Inflammatory macrophage treated with lipopolysaccharide for 4 hours (primary cell): ENCODE results near the gene DNMT3B.
"Not testable (repeated sequence)": the region's sequence is repeated elsewhere in the genome, so short reads cannot be mapped to it uniquely, and the experiment has no call there.

Source experiments
- DNase-seq: peaks from one replicate; pipeline ENCODE4 v3.0.0-alpha.2; 2020

DNMT3B gene

GRCh38 chr20:32792316-32792715 lies 30.1 kb downstream of the DNMT3B start:
- DNase-seq = no peak

DNA sequence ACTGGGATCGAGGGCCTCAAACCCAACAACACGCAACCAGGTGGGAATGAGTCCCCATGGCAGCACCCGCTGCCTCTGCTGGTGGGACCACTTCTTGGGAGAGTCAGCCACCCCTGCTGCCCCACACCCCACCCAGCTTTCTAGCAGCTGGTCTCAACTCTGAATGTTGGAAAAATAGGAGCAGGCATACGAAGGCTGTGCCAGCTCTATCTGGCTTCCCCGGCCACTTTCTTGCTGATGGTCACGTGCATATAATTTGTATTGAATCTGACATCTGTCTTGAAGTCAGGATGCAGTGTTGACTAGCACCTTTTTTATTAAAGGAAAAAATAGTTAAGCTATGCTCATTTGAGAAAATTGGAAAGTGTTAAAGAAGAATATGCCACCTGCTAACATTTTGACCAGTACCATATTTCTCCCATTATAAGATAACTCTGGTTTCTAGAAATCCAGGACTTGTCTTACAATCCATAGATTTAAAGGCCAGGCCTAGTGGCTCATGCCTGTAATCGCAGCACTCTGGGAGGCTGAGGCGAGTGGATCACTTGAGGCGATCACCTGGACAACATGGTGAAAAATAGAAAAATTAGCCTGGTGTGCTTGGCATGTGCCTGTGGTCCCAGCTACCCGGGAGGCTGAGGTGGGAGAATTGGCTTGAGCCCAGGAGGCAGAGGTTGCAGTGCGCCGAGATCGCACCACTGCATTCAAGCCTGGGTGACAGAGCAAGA lies 30.7 kb downstream of the DNMT3B start:
- DNase-seq = no peak

GRCh38 chr20:32796383-32796948 lies 34.3 kb downstream of the DNMT3B start:
- DNase-seq = no peak

DNA sequence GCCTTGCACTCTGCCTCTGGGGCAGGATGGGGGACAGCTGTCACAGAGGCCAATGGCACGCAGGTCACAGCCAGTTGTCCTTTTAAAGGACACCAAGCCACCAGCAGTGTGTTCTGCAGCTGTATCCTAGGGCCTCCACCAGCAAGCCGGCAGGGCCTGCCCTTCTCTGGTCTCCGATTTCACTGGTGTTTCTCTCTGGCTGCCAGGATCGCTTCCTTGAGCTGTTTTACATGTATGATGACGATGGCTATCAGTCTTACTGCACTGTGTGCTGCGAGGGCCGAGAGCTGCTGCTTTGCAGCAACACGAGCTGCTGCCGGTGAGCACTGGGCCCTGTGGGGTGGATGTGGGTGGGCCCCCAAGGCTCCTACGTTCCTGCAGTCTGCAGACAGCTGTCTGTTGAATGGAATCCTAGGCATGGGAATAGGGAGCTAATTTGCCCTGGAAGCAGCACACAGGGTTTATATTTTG lies 34.8 kb downstream of the DNMT3B start:
- DNase-seq = no peak

DNA sequence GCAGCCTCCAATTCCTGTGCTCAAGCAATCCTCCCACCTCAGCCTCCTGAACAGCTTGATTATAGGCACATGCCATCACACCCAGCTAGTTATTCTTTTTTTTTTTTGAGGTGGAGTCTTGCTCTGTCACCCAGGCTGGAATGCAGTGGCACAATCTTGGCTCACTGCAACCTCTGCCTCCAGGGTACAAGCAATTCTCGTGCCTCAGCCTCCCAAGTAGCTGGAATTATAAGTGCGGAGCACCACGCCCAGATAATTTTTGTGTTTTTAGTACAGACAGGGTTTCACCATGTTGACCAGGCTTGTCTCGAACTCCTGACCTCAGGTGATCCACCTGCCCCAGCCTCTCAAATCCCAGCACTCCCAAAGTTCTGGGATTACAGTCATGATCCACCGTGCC lies 35.4 kb downstream of the DNMT3B start:
- not testable (repeated sequence) for DNase-seq

DNA sequence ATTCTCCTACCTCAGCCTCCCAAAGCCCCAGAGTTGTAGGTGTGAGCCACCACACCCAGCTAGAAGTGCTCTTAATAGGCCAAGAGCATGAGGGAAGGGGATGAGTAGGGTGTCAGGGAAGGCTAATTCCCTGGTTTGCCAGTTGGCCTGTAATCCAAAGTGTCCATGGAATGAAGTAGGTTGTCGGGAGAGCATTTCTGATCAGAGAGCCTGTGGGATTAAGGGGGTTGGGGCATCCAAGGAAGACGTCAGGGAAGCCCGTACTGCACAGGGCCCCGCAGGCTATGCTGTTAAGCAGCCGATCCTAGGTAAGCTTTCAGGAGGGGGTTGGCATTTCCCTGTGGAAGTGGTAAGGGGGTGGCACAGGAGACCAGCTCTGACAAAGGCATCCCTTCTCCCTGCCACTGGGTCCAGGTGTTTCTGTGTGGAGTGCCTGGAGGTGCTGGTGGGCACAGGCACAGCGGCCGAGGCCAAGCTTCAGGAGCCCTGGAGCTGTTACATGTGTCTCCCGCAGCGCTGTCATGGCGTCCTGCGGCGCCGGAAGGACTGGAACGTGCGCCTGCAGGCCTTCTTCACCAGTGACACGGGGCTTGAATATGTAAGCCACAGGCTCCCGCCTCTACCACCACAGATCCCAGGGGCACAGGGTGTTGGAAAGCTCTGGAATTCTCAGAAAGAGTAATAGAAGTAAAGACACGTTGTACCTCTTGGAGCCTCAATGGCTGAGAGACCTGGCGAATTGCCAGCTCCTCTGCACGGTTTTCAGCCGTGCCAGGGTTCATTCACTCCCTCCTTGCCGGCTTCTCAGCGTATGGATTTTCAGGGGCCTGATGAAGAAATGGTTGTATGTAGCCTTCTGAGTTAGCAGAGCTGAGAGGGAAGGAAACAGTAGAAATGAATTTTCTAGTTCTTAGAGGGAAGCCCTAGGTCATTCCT lies 36.1 kb downstream of the DNMT3B start:
- DNase-seq = no peak

DNA sequence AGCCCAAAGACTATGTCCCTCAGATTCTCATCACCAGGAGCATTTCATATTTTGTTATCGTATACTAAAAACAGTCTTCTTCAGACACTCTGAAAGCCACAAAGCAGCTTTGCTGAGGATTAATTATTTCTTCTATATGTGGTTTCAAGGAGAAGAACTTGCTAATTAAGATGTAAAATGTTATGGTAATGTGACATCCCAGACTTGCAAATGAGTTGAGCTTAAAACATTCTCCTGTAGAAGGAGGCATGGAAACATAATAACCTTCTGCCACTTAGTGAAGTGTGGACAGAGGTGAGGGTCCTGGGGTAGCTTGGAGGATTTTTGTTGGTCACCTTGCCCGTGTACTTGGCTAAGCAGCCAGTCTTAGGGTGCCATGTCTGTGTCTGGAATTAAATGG lies 40.9 kb downstream of the DNMT3B start:
- DNase-seq = no peak

GRCh38 chr20:32804022-32804715 lies 42.0 kb downstream of the DNMT3B start:
- DNase-seq = no peak

GRCh38 chr20:32804817-32805216 lies 42.6 kb downstream of the DNMT3B start:
- no peak for DNase-seq

DNA sequence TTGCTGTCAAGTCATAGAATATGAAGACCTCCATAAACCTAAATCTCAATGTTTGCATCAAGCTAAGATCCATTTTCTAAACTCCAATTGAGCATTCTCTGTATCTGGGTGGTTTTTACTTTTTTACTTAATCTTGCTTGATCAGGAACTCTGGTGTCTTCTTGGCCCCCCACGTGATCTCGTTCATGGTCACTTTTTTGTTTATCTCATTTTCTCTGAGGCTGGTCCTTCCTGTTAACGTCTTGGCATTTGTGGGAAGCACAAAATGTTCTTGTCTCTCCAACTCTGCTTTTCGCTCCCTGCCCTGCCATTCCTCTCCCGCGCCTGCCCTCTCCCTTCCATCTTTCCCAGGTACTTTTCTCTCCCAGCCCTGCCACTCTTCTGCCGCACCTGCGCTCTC lies 43.5 kb downstream of the DNMT3B start:
- no peak for DNase-seq

DNA sequence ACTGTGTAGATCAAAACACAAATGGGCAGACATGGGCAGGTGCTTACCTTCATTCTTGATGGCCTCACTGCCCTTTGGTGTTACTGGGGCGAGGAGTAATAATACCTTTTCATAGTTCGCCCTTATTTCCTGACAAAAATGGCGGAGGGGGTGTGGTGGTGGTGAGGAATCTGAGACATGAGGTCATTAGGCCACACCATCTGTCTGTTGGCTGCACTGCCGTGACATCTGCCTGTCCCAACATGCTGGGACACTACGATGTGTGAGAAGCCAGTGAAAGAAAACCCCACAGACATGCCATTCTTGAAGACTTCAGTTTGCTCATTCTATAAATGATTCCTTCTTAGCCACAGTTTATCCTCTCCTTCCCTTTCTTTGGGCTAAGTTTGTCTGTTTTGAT lies 44.2 kb downstream of the DNMT3B start:
- DNase-seq = no peak

- no peak for DNase-seq
These were observed 45.5 kb downstream of the DNMT3B start for GRCh38 chr20:32807706-32808105.

- no peak for DNase-seq
These were observed 46.3 kb downstream of the DNMT3B start for GRCh38 chr20:32808438-32808837.

DNA sequence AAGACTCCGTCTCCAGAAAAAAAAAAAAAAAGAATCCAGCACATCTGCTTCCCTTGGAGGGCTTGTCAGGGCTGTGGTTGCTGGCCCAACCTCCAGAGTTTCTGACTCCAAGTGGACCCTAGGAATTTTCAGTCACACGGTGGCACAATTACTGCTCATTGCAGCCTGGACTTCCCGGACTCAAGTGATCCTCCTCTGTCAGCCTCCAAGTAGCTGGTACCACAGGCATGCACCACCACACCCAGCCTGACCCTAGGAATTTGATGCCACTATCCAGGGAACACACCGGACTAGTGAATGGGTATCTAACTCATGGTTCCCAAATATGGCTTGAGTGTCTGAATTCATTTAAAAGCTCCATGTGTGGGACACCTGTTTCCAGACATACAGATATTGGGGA lies 47.7 kb downstream of the DNMT3B start:
- no peak for DNase-seq

DNA sequence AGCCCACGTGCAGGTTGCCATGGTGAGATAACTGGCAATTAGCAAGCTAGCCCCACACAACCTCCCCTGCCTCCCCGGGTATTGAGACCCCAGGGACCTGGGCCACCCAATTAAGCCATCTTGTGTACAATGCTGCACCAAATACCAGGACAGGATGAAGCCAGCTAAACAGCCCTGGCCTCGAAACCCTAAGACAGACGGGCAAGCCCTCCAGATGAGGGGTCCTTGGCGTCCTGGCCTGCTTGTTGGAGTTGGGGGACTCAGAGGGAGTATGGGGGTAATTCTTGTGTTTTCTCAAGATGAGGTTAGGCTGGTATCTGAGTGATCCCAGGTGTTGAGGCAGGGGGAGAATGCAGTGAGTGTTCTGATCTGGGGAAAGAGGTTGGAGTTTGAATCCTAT lies 48.8 kb downstream of the DNMT3B start:
- DNase-seq = no peak

DNA sequence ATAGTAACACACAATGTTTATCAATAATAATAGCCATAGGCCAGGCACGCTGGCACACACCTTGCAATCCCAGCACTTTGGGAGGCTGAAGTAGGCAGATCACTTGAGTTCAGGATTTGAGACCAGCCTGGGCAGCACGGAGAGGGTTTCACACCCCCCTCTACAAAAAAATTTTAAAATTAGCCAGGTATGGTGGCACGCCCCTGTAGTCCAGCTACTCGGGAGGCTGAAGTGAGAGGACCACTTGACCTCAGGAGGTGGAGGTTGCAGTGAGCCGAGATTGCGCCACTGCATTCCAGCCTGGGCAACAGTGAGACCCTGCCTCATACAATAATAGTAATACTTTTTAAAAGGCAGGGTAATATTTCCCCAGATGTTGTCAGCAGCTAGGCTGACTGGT lies 49.7 kb downstream of the DNMT3B start:
- DNase-seq = no peak

GRCh38 chr20:32819992-32820697 lies 58.0 kb downstream of the DNMT3B start:
- peak; percentile 19 for DNase-seq

DNA sequence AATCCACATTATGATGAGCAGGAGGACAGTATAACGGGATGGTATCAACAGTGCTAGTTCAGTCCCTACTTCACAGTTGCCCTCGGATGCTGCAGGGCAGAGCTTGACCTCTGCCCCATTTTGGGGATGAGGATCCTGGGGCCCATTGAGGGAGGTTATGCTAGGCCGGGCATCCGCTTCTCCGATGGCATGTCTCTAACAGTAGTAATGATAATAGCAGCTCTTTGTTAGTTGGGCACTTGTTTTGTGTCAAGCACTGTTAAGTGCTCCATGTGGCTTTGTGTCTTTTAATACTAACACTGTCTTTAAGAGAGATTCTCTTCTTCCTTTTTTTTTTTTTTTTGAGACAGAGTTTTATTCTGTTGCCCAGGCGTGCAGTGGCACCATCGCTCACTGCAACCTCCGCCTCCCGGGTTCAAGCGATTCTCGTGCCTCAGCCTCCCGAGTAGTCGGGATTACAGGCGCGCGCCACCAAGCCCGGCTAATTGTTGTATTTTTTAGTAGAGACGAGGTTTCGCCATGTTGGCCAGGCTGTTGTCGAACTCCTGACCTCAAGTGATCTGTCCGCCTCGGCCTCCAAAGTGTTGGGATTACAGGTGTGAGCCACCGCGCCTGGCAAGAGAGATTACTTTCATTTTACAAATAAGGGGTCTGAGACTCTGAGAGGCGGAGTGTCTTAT lies 58.7 kb downstream of the DNMT3B start:
- DNase-seq = no peak

- no peak for DNase-seq
These were observed 60.0 kb downstream of the DNMT3B start for GRCh38 chr20:32822225-32822624.

DNA sequence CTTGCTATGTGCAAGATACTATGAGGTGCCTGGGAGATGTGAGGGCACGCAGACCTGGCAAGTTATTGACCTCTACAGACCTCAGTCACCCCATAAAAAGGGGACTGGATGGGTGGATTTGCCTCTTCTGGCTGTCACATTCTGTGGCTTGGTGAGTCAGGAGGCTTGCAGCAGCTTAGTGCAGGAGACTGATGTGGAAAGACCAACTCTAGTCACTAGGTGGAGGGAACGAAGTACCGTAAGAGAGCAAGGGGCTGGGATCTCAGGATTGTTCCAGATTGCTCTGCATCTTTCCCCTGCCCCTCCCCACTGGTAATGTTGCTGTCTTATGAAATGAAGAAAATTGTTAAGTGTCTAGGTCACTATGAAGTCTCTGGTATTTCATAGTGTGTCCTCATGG lies 60.9 kb downstream of the DNMT3B start:
- DNase-seq = peak; percentile 78

GRCh38 chr20:32823737-32824588 lies 61.8 kb downstream of the DNMT3B start:
- DNase-seq = peak; percentile 66
